ENCODE data around the gene KAZN.

The KAZN gene

DNA sequence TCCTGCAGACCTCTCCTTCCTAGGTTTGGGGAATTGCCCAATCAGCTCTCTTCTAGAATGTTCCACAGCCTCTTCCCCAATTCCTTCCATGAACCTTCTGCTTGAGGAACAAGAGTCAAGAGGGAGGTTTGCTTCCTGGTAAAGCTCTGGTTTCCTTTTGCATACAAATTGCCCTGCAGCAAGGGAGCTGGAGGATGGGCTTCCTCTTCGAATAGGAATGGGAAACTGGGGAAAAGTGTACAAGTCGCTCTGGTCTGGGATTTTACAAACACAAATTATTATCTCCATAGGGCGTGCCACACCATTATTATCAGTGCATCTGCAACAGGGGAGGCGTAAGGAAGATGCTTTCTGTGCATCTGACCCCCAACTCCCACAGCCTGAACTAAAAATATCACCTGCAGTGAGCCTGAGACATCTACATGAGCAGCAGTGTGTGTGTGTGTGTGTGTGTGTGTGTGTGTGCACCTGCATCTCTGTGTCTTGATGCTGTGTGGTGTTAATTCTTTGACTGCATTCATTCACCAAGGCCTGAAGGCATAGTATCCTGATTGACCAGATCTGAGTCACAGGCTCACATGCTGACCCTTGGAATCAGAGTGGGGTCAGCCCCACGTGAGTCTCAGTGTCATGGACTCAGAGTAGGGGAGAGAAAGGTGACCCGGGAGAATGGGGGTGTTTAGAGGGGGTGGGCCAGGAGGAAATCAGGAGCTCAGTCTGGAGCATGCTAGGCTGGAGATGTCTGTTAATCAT, 272.9 kb downstream of the KAZN start:
- no peak for DNase-seq

DNA sequence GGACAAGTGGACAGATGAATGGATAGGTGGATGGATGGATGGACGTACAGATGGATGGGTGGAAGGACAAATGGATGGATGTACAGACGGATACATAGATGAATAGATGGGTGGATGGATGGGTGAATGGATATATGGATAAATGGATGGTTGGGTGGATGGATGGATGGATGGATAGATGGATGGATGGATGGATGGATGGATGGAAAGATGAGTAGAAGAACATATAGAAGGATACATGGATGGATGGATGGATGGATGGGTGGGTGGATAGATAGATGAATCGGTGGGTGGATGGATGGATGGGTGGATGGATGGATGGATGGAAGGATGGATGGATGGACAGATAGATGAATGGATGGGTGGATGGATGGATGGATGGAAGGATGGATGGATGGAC, 274.3 kb downstream of the KAZN start:
- DNase-seq, result no peak

GRCh38 chr1:14873677-14874076, 275.2 kb downstream of the KAZN start:
- no peak for DNase-seq

DNA sequence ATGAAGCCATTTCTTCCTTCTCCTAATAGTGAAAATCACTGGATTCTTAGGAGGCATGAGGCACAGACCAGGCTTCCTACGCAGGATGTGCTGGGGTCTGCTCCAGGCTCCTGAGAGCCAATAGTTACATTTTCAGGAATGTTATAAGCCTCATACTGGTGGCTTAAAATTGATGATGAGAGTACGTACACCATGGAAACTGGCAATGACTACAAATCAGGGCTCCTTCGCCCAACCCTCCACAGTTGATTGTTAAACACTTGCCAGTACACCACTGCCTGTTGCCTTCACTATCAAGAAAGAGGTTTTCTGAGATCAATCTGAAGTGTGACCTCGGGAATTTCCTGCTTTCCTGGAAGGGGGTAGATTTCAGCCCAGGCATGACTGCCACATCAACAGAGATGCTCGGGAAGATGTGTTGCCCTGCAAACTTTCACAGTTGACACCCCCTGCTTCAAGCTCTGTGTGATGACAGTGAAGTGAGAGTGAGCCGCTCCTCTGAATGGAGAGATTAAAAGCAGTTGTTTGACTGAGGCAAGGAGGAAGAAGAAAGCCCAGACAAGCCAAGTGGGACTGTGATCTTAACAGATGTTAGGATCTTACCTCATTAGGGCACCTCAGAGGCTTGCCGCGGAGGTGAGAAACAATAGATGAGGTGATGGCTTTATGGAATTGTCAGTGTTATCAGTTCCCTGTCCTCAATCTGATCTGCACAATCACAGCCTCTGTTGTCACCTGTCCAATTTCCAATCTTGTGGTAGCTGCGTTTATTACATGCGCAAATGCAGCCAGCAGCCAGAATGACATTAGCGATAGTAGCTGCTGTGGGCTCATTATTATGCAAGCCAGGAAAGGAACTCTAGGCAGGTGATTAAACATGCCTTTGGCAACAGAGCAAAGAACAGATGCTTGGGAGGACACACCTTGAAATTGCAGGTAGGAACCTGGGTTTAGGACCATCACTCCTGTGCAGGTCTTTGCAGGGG, 277.3 kb downstream of the KAZN start:
- DNase-seq, result no peak

DNA sequence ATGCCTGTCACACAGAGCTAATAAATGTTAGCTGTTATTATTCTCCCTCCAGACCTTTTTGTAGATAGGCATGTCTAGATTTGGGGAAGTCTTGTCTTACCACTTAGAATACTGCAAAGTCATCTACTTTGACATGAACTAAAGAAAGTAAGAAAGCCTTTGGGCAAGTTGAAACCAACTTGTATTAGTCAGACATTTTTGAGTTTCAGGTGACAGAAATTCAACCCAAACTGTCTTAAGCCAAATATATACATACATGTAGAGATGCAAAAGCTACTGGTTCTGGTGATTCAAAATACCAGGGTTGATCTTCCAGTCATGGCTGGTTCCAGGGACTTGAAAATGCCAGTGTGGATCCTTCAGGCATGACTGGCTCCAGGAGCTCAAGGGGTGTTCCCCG, 278.3 kb downstream of the KAZN start:
- DNase-seq, result no peak

- DNase-seq, result no peak
Observed at GRCh38 chr1:14877224-14877623, 278.7 kb downstream of the KAZN start.

DNA sequence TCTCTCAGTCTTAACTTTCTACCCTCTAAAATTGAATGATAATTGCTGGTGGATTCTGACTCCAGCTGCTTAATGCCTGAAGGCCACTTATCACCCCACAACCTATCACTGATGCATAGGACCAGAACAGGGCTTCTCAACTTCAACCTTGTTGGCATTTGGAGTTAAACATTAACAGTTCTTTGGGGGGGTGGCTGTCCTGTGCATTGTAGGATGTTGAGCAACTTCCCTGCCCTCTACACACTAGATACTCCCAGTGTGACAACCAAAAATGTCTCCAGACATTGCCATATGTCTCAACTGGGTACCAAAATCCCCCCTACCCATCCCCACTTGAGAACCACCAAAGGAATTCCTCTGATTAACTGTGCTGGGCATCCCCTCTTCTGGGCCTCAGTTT, 279.6 kb downstream of the KAZN start:
- no peak for DNase-seq

DNA sequence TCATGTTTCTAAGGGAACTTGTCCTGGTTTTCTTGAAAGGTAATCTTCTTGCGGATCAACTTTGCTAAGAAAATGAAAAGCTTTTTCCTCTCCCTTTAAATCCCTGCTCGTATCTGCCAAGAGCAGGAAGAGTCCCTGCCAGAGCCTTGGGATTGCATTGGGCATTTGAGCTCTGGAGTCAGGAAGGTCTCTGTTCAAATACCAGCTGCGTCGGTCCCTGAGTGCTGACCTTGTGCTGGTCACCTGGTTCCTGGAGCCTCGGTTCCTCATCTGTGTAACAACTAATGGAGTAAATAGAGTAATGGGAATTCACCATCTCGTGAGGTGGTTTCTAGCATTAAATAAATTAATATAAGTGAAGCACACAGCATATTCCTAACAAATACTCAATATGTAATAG, 280.5 kb downstream of the KAZN start:
- DNase-seq, result no peak

- no peak for DNase-seq
Observed at GRCh38 chr1:14880456-14881316, 282.2 kb downstream of the KAZN start.

DNA sequence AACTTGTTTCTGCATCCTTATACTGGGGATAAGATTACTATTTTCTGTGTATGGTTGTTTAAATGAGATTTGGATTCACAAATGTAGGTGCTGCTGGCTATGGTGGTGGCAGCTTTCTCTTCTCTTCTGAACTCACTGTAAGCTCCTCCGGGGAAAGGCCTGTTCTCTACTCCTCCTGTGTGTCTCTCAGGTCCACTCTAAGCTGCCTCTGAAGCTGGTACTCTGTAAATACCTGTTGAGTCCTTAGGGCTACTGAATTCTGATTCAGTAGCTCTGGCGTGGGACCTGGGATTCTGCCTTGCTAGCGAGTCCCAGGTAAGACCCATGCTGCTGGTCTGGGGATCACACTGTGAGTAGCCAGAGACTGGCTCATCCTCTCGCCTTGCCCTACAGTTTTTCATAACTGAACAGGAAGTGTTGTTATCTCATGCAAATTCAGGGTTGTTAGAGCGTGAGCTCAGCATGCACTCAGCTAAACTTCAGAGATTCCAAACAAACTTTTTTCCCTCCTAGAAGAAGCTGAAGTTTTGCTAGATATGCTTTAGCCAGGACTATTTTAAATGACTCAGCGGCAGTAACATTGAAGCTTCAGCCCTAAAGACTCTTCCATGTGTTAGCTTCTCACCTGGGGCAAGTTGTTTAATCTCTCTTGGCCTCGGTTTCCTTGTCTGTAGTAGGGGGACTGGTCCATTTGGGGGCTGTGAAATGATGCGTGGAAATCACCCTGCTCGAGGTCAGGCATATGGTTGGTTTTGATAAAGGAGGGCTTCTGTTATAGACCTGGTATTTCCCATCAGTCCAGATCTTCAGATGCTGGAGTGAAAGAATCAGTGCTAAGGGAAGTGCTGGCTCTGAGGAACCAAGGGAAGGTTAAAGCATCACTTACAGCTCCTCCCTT, 283.5 kb downstream of the KAZN start:
- no peak for DNase-seq

- no peak for DNase-seq
Observed at GRCh38 chr1:14884614-14885175, 286.2 kb downstream of the KAZN start.

DNA sequence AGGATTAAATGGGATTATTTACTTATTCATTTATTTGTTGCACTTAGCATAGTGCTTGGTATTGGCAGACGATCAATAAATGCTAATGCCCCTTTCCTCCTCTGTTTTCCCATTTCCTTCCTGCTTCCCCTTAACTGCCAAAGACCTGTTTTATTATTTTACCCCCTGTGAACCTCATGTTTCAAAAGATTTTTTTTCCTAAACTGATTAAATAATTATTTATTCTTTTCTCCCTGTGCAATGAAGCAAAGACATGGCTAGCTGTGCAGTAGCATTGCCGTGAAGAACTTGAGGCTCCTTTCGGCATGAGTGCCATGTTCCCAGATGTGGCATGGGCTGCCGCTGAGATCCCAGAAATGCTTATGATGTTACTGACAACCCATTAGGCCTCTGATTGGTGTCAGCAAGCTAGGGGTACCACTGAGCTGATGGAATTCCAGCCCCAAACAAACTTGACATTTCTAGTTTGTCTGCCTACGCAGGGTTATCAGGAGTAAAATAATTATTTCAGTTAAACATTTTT, 288.6 kb downstream of the KAZN start:
- DNase-seq, result no peak

- DNase-seq, result no peak
Observed at GRCh38 chr1:14887764-14888350, 289.4 kb downstream of the KAZN start.

DNA sequence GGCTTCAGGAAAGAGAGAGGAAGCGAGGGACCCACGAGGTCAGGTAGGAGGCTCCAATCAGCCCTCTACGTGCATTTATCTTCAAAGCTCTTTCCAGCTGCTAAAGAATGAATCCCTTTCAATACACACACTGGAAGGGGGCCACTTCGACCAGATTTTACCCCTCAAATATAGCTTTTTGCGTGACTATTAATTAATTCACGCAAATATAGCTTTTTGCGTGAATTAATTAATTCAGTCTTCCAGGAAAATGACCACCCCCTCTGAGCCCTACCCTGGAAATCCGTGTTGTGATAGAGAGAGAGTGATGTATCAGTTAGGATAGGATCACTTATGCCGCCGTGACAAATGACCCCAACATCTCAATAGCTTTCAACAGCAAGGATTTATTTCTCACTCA, 289.9 kb downstream of the KAZN start:
- no peak for DNase-seq

- DNase-seq, result no peak
Observed at GRCh38 chr1:14889825-14890440, 291.4 kb downstream of the KAZN start.

GRCh38 chr1:14891991-14892390, 293.5 kb downstream of the KAZN start:
- no peak for DNase-seq

GRCh38 chr1:14894811-14895560, 296.5 kb downstream of the KAZN start:
- no peak for DNase-seq

DNA sequence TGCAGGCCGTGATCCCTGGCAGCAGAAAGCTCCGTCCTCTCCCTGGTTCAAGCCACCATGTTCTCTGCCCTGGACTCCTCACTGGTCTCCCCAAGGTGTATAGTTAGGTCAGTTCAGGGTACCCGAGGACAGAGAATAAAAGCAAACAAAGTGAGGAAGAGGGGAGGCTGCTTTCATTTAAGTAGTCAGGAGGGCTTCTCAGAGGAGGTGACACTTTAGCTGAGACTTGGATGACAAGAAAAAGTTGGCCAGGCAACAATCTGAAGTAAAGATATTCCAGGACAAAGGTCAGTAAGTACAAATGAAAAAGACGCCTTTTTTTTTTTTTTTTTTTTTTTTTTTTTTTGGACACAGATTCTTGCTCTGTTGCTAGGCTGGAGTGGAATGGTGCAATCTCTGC, 297.2 kb downstream of the KAZN start:
- DNase-seq, result no peak

DNA sequence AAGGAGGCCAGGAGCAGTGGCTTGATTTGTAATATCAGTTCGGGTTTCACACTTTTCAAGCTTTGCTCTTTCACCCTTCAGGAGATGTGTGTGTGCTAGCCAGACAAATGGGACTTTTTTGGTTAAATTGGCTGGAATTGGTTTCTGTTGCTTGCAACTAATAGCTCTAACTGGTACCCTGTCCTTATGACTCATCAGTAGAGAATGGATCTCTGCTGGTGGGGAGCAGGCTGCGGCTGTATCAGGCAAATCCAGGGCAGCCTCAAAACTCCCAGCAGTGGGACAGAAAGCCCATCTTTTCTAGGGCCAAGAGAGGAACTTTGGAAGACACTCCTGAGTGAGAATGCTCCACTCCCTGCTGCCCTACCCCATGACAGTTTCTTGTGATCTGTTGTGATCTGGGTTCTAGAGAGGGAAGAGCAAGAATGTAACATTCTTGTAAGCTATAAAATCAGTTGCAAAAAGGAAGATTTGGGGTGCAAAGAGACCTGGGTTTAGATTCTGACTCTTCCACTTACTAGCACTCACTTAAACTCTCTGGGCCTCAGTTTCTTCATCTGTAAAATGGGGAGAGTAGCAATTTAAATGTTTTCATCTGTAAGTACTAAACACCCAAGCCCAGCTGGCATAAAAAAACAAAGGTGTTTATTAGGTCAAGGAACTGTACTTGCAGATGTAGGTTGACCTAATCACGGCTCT, 298.0 kb downstream of the KAZN start:
- DNase-seq, result no peak

All from Kasumi-1 (cell line).